Spleen (tissue), 7 donors: ENCODE measurements around the gene HNRNPF.

ENCODE experiments used
- CTCF ChIP-seq, 11 experiments: fragments of 200-600 bp in 7 of 11; fragments of 450-650 bp in 4 of 11; sonication (generic) in 4 of 11; IDR thresholded peaks in 8 of 11; conservative IDR thresholded peaks in 3 of 11; 1 replicate in 7 of 11; 2 replicates in 4 of 11; pipeline versions ENCODE4 v1.4.0 to v1.8.0; 2016 to 2021; ENCODE audit warnings: antibody characterized with exemption in 11 of 11, inconsistent platforms in 4 of 11, mild to moderate bottlenecking in 1 of 11
- POLR2A ChIP-seq, 3 donors: fragments of 450-650 bp; IDR thresholded peaks; one replicate each; pipeline ENCODE4 v1.5.1; 2017; ENCODE audit warnings: antibody characterized with exemption in 3 of 3, mild to moderate bottlenecking in 1 of 3
- POLR2AphosphoS5 ChIP-seq, 3 donors: sonication (generic); formaldehyde crosslinking; IDR thresholded peaks; one replicate each; pipeline ENCODE4 v1.5.1; 2017; ENCODE audit warnings: antibody characterized with exemption in 3 of 3
- donor health status: DM: no; HTN: no; CAD: no; lungs with moderate emphysema.
- donor health status: DM: no; HTN: no; CAD: no.
- donor health status: DM: no; HTN: no; CAD: no.

DNA sequence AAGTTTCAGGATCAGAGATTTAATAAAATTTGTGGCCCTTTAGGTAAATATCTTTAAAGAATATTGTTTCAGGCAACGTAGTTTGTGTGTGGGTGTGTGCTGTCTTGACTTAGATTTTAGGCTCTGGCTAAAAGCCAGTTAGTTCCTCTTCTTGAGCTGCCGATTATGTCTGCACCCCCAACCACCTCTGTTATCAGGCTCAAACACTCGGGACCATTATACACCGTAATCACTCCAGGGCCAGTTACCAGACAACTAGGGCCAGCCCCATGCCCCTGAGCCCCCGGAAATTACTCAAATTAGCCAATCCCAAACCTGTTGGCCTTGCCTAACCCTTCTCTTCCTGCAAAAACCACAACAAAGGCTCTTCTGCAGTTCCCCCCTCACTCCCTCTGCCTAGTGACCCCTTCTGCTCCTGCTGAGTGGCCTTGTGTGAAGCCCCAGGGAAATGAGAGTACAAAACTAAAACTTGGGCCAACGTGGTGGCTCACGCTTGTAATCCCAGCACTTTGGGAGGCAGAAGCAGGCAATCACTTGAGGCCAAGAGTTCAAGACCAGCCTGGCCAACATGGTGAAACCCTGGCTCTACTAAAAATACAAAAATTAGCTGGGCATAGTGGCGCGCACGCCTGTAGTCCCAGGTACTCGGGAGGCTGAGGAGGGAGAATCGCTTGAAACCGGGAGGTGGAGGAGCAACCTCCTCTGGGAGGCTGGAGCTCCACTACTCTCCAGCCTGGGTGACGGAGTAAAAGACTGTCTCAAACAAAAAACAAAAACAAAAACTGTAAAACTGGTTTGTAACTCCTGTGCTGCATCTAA is 9.2 kb upstream of the HNRNPF start:
- TF ChIP-seq CTCF (IDR thresholded peaks at IDR 0.05 in 8 of 11, conservative IDR thresholded peaks at IDR 0.05 in 3 of 11): no peak
- TF ChIP-seq POLR2A (IDR thresholded peaks at IDR 0.05): no peak
- TF ChIP-seq POLR2AphosphoS5 (IDR thresholded peaks at IDR 0.05): peak in 2 of 3 donors; percentile 52 to 83
